Osteocyte (in vitro differentiated cells): Measurements from ENCODE around the gene GIT1. TPM values are rescaled to one million over a fixed set of nuclear protein-coding genes. Genes with fewer than 3 reads are reported as not detected.

Source experiments
- DNase-seq: peaks from one replicate; pipeline ENCODE4 v3.0.0; 2021; ENCODE audit warnings: mixed read lengths; ENCODE audit not compliant: unreplicated experiment; ENCODE audit errors: extremely low spot score
- H3K27ac Mint-ChIP-seq: one replicate; pipeline ENCODE4 v1.8.0; 2021; ENCODE audit warnings: mild to moderate bottlenecking, mixed read lengths; ENCODE audit not compliant: unreplicated experiment
- H3K27me3 Mint-ChIP-seq: one replicate; pipeline ENCODE4 v1.8.0; 2021; ENCODE audit warnings: mixed read lengths; ENCODE audit not compliant: unreplicated experiment
- H3K36me3 Mint-ChIP-seq: one replicate; pipeline ENCODE4 v1.8.0; 2021; ENCODE audit warnings: mixed read lengths; ENCODE audit not compliant: unreplicated experiment
- H3K4me1 Mint-ChIP-seq: one replicate; pipeline ENCODE4 v1.8.0; 2021; ENCODE audit warnings: mixed read lengths; ENCODE audit not compliant: unreplicated experiment
- H3K4me3 Mint-ChIP-seq: one replicate; pipeline ENCODE4 v1.8.0; 2021; ENCODE audit warnings: mild to moderate bottlenecking, moderate library complexity, mixed read lengths; ENCODE audit not compliant: unreplicated experiment
- H3K9me3 Mint-ChIP-seq: one replicate; pipeline ENCODE4 v1.8.0; 2021; ENCODE audit warnings: mixed read lengths; ENCODE audit not compliant: unreplicated experiment
- CTCF ChIP-seq: fragments of 200-600 bp; sonication (generic); IDR thresholded peaks from 2 replicates; pipeline ENCODE4 v1.5.0; 2021; ENCODE audit warnings: antibody characterized with exemption, mild to moderate bottlenecking, moderate library complexity
- total RNA-seq: library from RNA; stranded (reverse); gene quantifications from 2 replicates; pipeline ENCODE4 v1.2.1, GENCODE V29; 2021

GIT1 gene
- total RNA-seq, 1 donor from 2014 or later, result 50.7 TPM

GRCh38 chr17:29533976-29534375, 55.5 kb downstream of the GIT1 start:
- no peak for TF ChIP-seq CTCF
- Mint-ChIP-seq H3K4me3 (no peak overlapping the region), H3K9me3 (no peaks in the 10 kb centered on the region), H3K27ac (no peak overlapping the region), H3K27me3 (no peaks in the 10 kb centered on the region), H3K4me1 (no peaks in the 10 kb centered on the region), H3K36me3 (peaks cover 27% of the 10 kb centered on the region)
- DNase-seq, result no peak

- no peak for TF ChIP-seq CTCF
- Mint-ChIP-seq H3K27me3 (no peaks in the 10 kb centered on the region), H3K4me3 (no peak overlapping the region), H3K27ac (no peak overlapping the region), H3K9me3 (no peaks in the 10 kb centered on the region), H3K4me1 (peaks cover 4% of the 10 kb centered on the region), H3K36me3 (peaks cover 26% of the 10 kb centered on the region)
- DNase-seq, result no peak
Measured at GRCh38 chr17:29526322-29526721, 63.1 kb downstream of the GIT1 start.

- no peak for TF ChIP-seq CTCF
- H3K36me3 Mint-ChIP-seq, result peaks cover 28% of the 10 kb centered on the region
- DNase-seq, result no peak
- peaks cover 4% of the 10 kb centered on the region for H3K4me1 Mint-ChIP-seq
- H3K4me3 Mint-ChIP-seq, result no peak overlapping the region
- no peaks in the 10 kb centered on the region for H3K9me3 Mint-ChIP-seq
- H3K27ac Mint-ChIP-seq, result no peak overlapping the region
- no peaks in the 10 kb centered on the region for H3K27me3 Mint-ChIP-seq
Measured at GRCh38 chr17:29524692-29525091, 64.8 kb downstream of the GIT1 start.

Other genes starting within 250 kb of the GIT1 start
- gene TAOK1, start 199.3 kb downstream of the GIT1 start, total RNA-seq, result 79.7 and 81.1 TPM in 2 replicates
- 11.7 and 12.8 TPM in 2 replicates for gene ABHD15, start 22.6 kb downstream of the GIT1 start, total RNA-seq
- gene TP53I13, start 20.9 kb downstream of the GIT1 start, total RNA-seq, result 42.0 and 43.1 TPM in 2 replicates
- 33.1 and 36.1 TPM in 2 replicates for gene ANKRD13B, start 3.5 kb upstream of the GIT1 start, total RNA-seq
- gene CORO6, start 33.3 kb upstream of the GIT1 start, total RNA-seq, result 4.8 and 7.1 TPM in 2 replicates